Motor neuron (in vitro differentiated cells): Measurements from ENCODE around the gene RNF13. TPM values are rescaled to one million over a fixed set of nuclear protein-coding genes. Genes with fewer than 3 reads are reported as not detected.
A peak's percentile ranks its signal among the peaks of the same experiment; 100 is the strongest.
"Not testable (repeated sequence)": the region's sequence is repeated elsewhere in the genome, so short reads cannot be mapped to it uniquely, and the experiment has no call there.

ENCODE experiments used
- ATAC-seq, 8 experiments: fragments of 200-7000 bp; cut with Tn5 transposase; replicated peaks in 6 of 8; 2 replicates each; pipeline ENCODE4 v1.8.0; 2021; ENCODE audit warnings: mild to moderate bottlenecking in 8 of 8, moderate library complexity in 8 of 8
- H3K27ac ChIP-seq, 2 donors: fragments of 250-450 bp; sonication (Bioruptor Pico); 2 replicates each; pipeline ENCODE4 v1.9.0; 2021; ENCODE audit warnings: antibody characterized with exemption in 2 of 2, mild to moderate bottlenecking in 2 of 2, moderate library complexity in 1 of 2
- H3K4me1 ChIP-seq, 2 donors: fragments of 250-450 bp; sonication (Bioruptor Pico); replicated peaks in 1 of 2; 2 replicates each; pipeline ENCODE4 v1.6.1; 2021; ENCODE audit warnings: antibody characterized with exemption in 2 of 2, mild to moderate bottlenecking in 2 of 2, moderate library complexity in 1 of 2
- H3K4me3 ChIP-seq, 5 donors: fragments of 250-450 bp; sonication (Bioruptor Pico); 2 replicates each; pipeline ENCODE4 v1.9.0; 2021; ENCODE audit warnings: antibody characterized with exemption in 5 of 5, mild to moderate bottlenecking in 5 of 5, moderate library complexity in 4 of 5
- WGBS, 10 experiments: fragments of 450-650 bp; shearing (Covaris generic); methylation state at CpG; one replicate each; pipeline ENCODE4 v1.0.0; 2022; 5-methylcytosine and 5-hydroxymethylcytosine counted together
- in situ Hi-C, 9 experiments: fragments of 400-800 bp; cut with MboI; loops; one replicate each; pipeline ENCODE4 v1.15.0; 2021; ENCODE audit warnings: low sequenced_read_pairs in 9 of 9, low pct_unique_long_range_greater_than_20kb in 2 of 9; ENCODE audit not compliant: unreplicated experiment in 9 of 9
- total RNA-seq, 8 experiments: library from RNA; unstranded; fragments of 300-600 nt; gene quantifications; 2 replicates each; pipeline versions ENCODE4 v1.2.3 to v1.2.4, GENCODE V29; 2022

RNF13 gene
- total RNA-seq, 8 experiments from 2014 or later, result 22.5 to 112 (median 36.7) TPM

DNA sequence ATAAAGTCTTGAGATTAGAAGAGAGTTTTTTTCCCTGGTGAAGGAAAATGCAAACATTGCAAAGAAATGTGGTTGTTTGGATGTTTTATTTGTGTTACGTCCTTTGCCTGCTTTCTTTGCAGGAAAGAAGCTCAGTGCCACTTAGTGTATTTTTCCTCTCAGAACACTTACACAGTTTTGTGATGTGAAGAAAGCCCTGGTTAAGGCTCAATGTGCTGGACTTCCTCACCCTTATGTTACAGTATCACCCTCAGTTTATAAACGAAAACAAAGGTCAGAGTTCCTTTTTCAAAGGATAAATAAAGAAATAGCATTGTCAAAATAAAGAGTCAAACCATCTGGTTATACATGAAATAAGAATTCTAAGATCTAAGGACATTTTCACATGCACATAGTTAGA, 45.9 kb downstream of the RNF13 start:
- no peak for ATAC-seq
- no peak overlapping the region for H3K27ac ChIP-seq
- H3K4me3 ChIP-seq, result no peak overlapping the region
- in situ Hi-C loops, result no loop called here
- no peaks in the 10 kb centered on the region for H3K4me1 ChIP-seq
- WGBS, 10 experiments, result 0 to 100% (median 65%) methylated on average over 1 to 2 of the region's 2 CpGs

DNA sequence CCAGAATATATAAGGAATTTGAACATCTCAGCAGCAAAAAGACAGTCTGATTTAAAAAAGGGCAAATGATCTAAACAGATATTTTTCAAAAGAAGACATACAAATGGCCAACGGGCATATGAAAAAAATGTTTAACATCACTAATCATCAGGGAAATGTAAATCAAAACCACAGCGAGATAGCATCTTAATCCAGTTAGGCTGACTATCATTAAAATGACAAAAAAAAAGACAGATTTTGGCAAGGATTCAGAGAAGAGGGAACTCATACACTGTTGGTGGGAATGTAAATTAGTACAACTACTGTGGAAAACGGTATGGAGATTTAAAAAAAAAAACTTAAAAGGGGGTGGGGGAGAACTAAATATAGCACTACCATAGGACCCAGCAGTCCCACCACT, 47.9 kb downstream of the RNF13 start:
- no peaks in the 10 kb centered on the region for H3K4me1 ChIP-seq
- ATAC-seq, result peak in 1 of 8 experiments; percentile 20
- WGBS, 10 experiments, result 13 to 94% (median 66%) methylated on average over 1 to 3 of the region's 3 CpGs
- H3K4me3 ChIP-seq, result no peak overlapping the region
- in situ Hi-C loops, result no loop called here
- no peak overlapping the region for H3K27ac ChIP-seq

- 0 to 100% (median 86%) methylated on average over 1 of the region's 1 CpG for WGBS, 10 experiments
- ATAC-seq, result no peak
- Histone ChIP-seq H3K4me3 (no peak overlapping the region), H3K4me1 (no peaks in the 10 kb centered on the region), H3K27ac (no peak overlapping the region)
- in situ Hi-C loops, result no loop called here
Observed at GRCh38 chr3:149867563-149867962, 54.5 kb downstream of the RNF13 start.

DNA sequence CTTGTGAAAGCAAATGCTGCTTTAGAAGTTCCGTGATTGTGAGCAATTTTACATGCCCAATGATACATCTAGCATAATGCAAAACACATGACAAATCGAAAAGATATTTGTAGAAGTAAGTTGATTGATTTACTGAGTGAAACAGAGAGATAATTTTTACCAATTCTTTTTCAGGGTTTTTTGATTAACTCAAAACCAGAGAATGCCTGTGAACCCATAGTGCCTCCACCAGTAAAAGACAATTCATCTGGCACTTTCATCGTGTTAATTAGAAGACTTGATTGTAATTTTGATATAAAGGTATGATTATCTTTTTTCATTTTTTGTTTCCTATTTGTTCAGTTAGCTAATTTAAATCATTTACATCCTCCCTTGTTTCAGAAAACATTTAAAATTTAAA, 58.8 kb downstream of the RNF13 start:
- Histone ChIP-seq H3K4me1 (no peaks in the 10 kb centered on the region), H3K27ac (no peak overlapping the region), H3K4me3 (no peak overlapping the region)
- in situ Hi-C loops, result no loop called here
- no peak for ATAC-seq
- WGBS, 10 experiments, result 64 to 100% (median 92%) methylated on average over 1 to 3 of the region's 3 CpGs

DNA sequence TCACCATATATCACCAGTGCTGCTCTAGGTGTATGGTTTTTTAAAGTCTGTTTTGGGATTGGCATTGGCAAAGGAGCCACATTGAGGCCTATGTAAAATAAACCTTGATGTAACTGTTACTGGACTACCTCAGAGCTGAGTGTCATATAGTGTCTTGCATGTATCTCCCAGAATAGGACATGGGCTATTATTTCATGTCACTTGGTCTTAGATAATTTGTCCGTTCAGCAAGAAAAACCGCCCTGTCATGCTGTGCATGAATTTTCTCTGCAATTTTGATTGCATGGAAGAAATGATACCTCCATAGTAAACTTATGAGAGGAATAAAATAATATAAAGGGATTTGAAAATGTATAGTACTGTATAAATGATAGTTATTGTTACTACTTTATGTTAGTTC, 59.6 kb downstream of the RNF13 start:
- WGBS, 10 experiments, result 80 to 100% (median 94%) methylated on average over 1 to 2 of the region's 2 CpGs; no CpG with 5 or more reads in 1 of the 10 experiments
- in situ Hi-C loops, result no loop called here
- ATAC-seq, result no peak
- H3K4me3 ChIP-seq, result no peak overlapping the region
- H3K4me1 ChIP-seq, result no peaks in the 10 kb centered on the region
- H3K27ac ChIP-seq, result no peak overlapping the region

- WGBS, 10 experiments, result 57 to 100% (median 100%) methylated on average over 1 of the region's 1 CpG; no CpG with 5 or more reads in 2 of the 10 experiments
- Histone ChIP-seq H3K27ac (no peak overlapping the region), H3K4me1 (no peaks in the 10 kb centered on the region), H3K4me3 (no peak overlapping the region)
- no peak for ATAC-seq
- in situ Hi-C loops, result no loop called here
Observed at GRCh38 chr3:149877668-149878067, 64.7 kb downstream of the RNF13 start.

DNA sequence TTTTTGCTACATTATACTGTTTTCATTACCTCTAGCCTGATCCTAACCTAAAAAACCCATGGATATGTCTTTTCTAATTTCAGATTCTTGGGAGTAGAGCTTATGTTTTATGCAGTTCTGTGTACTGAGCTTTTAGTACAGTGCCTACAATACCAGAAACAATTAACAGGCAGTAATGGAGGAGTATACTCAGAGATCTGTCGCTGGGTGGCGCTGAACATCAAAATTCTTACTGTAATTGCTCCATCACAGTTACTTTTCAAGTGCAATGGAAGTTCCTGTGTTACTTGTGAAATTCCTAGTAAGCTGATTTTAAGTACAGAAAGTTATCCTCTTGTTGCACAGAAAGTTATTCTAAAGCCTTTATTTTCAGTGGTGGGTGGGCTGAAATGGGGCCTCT, 66.9 kb downstream of the RNF13 start:
- peak; percentile 50 to 98 (median 82) for ATAC-seq
- Histone ChIP-seq H3K4me1 (no peaks in the 10 kb centered on the region), H3K4me3 (no peak overlapping the region), H3K27ac (no peak overlapping the region)
- 0 to 7% (median 0%) methylated on average over 1 to 2 of the region's 2 CpGs; no CpG with 5 or more reads in 3 of the 10 experiments for WGBS, 10 experiments
- in situ Hi-C loops, result no loop called here

DNA sequence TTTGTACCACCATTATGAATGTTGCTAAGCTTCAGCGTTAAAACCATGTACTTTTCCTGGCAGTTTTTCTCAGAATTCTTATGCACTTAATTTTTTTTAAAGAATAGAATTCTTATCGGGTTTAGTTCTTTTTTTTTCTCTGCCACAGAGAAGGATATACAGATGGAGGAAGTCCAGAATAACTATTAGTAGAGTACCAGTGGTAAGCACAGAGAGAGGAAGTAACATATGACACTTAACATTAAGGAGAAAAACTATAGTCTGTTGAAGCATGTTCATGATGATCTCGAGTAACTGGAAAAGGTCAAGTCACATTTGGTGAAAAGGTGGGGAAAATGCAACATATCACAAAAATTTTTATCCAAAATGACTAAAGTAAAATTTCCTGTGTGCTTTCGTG, 68.9 kb downstream of the RNF13 start:
- H3K4me3 ChIP-seq, result no peak overlapping the region
- no peaks in the 10 kb centered on the region for H3K4me1 ChIP-seq
- H3K27ac ChIP-seq, result no peak overlapping the region
- in situ Hi-C loops, result no loop called here
- no peak for ATAC-seq
- 0 to 100% (median 74%) methylated on average over 1 to 4 of the region's 4 CpGs for WGBS, 10 experiments

DNA sequence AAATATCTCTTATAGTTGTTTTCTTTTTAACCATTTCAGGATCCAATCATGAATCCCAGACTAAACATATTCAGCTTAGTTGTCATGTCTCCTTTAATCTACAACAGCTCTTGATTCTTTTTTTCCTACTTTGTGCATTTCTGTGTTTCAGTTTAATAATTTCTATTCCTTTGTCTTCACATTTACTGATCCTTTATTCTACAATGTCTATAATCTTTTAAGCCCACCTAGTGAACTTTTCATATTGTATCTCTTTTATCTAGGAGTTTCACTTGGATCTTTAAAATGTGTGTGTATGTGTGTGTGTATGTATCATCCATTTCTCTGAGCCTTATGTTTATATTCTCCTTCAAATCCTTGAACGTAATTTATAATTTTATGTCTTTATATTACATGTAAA, 70.1 kb downstream of the RNF13 start:
- H3K4me3 ChIP-seq, result no peak overlapping the region
- no peak for ATAC-seq
- no peaks in the 10 kb centered on the region for H3K4me1 ChIP-seq
- WGBS, 10 experiments, result 43 to 100% (median 90%) methylated on average over 1 of the region's 1 CpG; no CpG with 5 or more reads in 1 of the 10 experiments
- in situ Hi-C loops, result no loop called here
- H3K27ac ChIP-seq, result no peak overlapping the region

GRCh38 chr3:149883860-149884259, 70.8 kb downstream of the RNF13 start:
- WGBS, 10 experiments, result 83 to 100% (median 100%) methylated on average over 1 to 5 of the region's 5 CpGs; no CpG with 5 or more reads in 1 of the 10 experiments
- H3K27ac ChIP-seq, H3K4me3 ChIP-seq, in situ Hi-C loops, ATAC-seq, H3K4me1 ChIP-seq: not testable (repeated sequence)

DNA sequence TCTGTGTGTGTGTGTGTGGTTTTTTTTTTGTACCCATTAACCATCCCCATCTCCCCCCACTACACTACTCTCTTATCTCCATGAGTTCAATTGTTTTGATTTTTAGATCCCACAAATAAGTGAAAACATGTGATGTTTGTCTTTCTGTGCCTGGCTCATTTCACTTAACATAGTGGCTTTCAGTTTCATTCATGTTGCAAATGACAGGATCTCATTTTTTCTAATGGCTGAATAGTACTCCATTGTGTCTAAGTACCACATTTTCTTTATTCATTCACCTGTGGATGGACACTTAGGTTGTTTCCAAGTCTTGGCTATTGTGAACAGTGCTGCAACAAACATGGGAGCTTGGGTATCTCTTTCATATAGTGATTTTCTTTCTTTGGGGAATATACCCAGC, 71.8 kb downstream of the RNF13 start:
- H3K4me1 ChIP-seq, H3K4me3 ChIP-seq, H3K27ac ChIP-seq, in situ Hi-C loops: not testable (repeated sequence)
- ATAC-seq, result peak in 2 of 8 experiments; percentile 48 to 52

DNA sequence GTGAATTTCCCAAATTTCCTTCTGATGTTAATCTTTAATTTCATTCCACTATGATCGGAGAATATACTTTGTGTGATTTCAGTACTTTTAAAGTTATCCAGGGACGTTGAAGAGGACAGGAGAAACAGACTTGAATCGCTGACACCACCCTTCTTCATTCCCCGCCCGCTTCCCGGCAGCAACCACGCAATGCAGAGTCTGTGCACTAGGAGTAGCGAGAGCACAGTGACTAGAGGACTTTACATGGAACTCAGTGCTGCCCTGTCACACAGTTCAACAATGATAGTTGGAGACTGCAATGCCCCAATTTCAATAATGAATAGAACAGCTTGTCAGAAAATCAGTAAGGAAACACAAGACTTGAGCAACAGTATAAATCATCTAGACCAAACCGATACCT, 73.9 kb downstream of the RNF13 start:
- WGBS, 10 experiments, result 55 to 100% (median 79%) methylated on average over 1 to 8 of the region's 9 CpGs; no CpG with 5 or more reads in 1 of the 10 experiments
- peak in 2 of 8 experiments; percentile 26 to 68 for ATAC-seq
- Histone ChIP-seq H3K27ac (no peak overlapping the region), H3K4me3 (no peak overlapping the region), H3K4me1 (peaks cover 0 to 5% of the 10 kb centered on the region in 2 donors)
- in situ Hi-C loops, result no loop called here

DNA sequence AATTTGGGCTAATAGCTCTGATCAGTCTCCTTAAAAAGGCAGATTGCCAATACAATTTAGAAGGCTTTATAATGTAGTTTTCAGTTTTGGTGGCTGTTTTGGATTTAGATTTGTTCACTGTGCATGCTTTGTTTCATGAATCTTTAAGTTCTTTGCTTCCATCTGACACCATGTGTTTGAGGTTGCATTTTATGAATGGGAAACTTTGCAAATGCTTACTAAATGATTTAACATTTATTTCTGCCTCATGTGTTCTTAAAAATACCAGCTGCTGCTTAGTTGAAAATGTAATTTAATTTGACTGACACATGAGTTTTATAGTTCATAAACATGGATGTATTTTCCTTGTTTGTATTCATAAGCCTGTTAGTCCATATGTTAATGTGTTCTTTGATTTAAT, 78.6 kb downstream of the RNF13 start:
- H3K4me3 ChIP-seq, result no peak overlapping the region
- no peak for ATAC-seq
- in situ Hi-C loops, result no loop called here

GRCh38 chr3:149892371-149892770, 79.4 kb downstream of the RNF13 start:
- 83 to 100% (median 95%) methylated on average over 1 to 9 of the region's 10 CpGs; no CpG with 5 or more reads in 1 of the 10 experiments for WGBS, 10 experiments
- H3K27ac ChIP-seq, result no peak overlapping the region
- no peak for ATAC-seq
- no peak overlapping the region for H3K4me3 ChIP-seq
- H3K4me1 ChIP-seq, result peaks cover 0 to 5% of the 10 kb centered on the region in 2 donors
- in situ Hi-C loops, result no loop called here

More for the DNA sequence above, 78.6 kb downstream of the RNF13 start:
- Histone ChIP-seq H3K27ac (no peak overlapping the region), H3K4me1 (peaks cover 0 to 5% of the 10 kb centered on the region in 2 donors)
